Omental fat pad (tissue), 4 donors: ENCODE results near the gene IFNA8. TPM values are rescaled to one million over a fixed set of nuclear protein-coding genes. Genes with fewer than 3 reads are reported as not detected.
"Not testable (repeated sequence)": the region's sequence is repeated elsewhere in the genome, so short reads cannot be mapped to it uniquely, and the experiment has no call there.

Source experiments
- ATAC-seq: fragments of 150-250 bp; one replicate; pipeline ENCODE4 v1.9.1; 2016; ENCODE audit warnings: mild to moderate bottlenecking, moderate library complexity; ENCODE audit not compliant: low FRiP score
- DNase-seq: peaks from one replicate; pipeline ENCODE4 v3.0.0-alpha.2; 2019; ENCODE audit warnings: low spot score
- total RNA-seq, 4 donors: library from RNA; depleted of rRNA; stranded (reverse); fragments of >200 nt; gene quantifications; one replicate each; pipeline ENCODE4 v1.1.0, GENCODE V29; 2016
- TF ChIP-seq, protein P1 (sequence below), 3 donors: fragments of 450-650 bp; IDR thresholded peaks; one replicate each; pipeline ENCODE4 v1.5.1; 2016 to 2017; ENCODE audit warnings: antibody characterized with exemption in 3 of 3, mild to moderate bottlenecking in 3 of 3, moderate library complexity in 2 of 3

IFNA8 gene
- total RNA-seq: not detected

DNA sequence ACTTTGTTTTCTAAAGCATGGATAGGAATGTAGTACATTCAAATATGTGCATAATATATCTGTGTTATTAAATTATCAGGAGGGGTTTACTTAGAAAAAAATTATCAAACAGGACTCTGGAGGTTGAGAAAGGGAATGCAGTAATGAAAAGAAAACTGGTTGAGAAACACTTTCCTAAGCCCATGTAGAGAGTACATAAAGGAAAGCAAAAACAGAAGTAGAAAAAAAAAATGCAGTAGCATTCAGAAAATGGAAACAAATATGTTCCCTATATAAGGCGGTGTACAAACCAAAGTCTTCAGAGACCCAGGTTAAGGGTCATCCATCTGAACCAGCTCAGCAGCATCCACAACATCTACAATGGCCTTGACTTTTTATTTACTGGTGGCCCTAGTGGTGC is at the start of gene IFNA8:
Gene IFNA8, plus strand, starts transcription at position 301 of the 400 bp plus-strand sequence. Its CDS starts 60 bp downstream, at position 361.
- DNase-seq: no peak
- TF ChIP-seq, protein P1, sequence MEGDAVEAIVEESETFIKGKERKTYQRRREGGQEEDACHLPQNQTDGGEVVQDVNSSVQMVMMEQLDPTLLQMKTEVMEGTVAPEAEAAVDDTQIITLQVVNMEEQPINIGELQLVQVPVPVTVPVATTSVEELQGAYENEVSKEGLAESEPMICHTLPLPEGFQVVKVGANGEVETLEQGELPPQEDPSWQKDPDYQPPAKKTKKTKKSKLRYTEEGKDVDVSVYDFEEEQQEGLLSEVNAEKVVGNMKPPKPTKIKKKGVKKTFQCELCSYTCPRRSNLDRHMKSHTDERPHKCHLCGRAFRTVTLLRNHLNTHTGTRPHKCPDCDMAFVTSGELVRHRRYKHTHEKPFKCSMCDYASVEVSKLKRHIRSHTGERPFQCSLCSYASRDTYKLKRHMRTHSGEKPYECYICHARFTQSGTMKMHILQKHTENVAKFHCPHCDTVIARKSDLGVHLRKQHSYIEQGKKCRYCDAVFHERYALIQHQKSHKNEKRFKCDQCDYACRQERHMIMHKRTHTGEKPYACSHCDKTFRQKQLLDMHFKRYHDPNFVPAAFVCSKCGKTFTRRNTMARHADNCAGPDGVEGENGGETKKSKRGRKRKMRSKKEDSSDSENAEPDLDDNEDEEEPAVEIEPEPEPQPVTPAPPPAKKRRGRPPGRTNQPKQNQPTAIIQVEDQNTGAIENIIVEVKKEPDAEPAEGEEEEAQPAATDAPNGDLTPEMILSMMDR (IDR thresholded peaks at IDR 0.05): no peak
- no peak for ATAC-seq

DNA sequence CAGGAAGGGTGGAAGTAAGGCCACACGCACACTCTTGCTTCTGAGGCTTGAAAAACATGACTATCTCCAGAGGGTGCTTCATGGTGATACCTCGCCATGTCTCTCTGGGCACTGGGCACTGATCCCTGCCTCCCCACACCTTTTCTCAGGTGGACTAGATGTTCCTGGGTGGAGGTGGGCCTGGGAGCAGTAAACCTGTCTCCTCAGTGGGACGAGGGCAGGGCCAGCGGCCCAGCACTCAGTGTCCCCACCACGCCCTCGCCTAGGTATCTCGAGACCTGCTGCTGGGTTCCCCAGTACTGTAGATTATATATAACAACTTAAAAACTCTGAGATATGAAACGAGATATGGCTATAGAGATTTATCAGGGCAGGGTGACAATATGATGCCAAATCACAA is 46.6 kb upstream of the IFNA8 start:
- DNase-seq (no peak), ATAC-seq (no peak)
- TF ChIP-seq, protein P1 (IDR thresholded peaks at IDR 0.05): no peak

DNA sequence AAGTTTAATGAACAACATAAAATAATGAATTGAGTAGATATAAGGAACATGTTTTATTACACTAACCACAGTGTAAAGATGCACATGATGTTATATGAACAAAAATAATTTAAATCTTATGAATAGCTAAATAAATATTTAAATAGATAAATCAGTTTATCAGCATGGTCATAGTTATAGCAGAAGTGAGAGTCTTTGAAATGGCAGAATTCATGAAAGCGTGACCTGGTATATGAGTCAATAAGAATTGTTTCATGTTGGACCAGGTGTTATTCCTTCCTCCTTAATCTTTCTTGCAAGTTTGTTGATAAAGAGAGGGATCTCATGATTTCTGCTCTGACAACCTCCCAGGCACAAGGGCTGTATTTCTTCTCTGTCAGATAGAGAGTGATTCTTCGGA is 41.7 kb upstream of the IFNA8 start:
- not testable (repeated sequence) for ATAC-seq, DNase-seq

DNA sequence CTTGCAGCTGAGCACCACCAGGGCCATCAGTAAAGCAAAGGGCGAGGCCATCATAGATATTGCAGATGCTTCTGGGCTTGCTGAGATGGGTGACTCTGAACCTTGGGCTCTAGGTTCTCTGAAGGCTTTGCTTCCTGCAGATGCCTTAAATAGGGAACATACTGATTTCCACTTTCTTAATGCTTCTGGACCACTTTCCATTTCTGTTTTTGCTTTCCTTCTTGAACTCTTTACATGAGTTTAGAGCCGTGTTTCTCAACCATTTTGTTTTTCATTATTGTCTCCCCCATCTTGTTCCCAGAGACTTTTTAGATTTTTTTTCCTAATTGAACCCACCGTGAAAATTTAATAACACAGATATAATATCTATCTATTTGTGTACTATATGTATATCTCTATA is 41.0 kb upstream of the IFNA8 start, which contains the start of gene IFNA13:
Gene IFNA13, minus strand, starts transcription at position 101 of the 400 bp plus-strand sequence. Its CDS starts 47 bp downstream, at position 54.
- ATAC-seq (no peak), DNase-seq (no peak)
- TF ChIP-seq, protein P1 (IDR thresholded peaks at IDR 0.05): no peak

DNA sequence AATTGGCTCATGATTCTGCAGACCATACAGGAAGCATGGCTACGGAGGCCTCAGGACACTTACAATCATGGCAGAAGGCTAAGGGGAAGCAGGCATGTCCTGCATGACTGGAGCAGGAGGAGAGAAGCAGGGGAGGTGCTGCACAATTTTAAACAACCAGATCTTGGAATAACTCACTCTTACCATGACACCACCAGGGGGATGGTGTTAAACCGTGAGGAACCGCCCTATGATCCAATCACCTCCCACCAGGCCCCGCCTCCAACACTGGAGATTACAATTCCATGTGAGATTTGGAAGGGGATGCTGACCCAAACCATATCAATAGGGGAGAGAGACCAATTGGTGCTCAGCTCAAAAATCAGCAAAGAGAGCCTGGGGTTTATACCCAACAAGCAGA is 37.5 kb upstream of the IFNA8 start:
- not testable (repeated sequence) for ATAC-seq, DNase-seq

DNA sequence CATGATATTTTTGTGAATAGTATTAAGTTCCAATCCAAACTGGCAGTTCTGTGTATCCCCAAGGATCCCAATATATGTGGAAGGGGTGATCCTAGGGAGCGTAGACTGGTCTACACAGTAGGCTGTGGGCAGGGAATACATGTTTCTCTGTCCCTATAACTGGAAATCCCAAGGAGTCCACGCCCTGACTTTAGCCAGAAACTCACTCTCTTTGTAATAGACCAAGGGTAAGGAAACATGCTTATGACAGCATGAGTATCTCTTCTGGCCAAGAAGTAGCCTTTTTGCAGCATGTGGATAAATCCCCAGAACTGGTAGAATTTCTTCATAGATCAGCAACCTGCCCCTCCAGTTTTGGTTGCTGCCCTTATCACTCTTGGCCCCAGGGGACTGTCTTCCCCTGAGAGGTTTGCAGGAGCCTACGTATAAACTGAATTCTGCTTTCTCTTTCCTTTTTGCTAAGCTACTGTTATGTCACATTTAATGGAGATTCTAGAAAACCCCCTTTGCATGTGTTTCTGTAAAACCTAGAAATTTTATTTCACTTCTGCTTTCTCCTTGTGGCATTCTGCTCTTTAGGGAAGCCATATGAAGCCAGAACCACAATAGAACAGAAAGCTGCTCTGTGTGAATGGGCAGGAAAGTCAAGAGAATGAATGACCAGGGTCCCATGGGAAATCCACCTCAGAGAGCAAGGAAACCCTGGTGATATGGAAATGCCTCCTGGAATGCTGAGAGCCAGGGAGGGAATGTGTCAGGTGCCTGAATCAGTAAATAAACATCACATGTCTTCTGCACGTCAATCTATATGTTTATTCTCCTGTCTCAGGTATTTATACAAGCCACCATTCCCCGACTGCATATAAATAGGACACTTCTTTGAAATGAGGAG is 27.2 kb upstream of the IFNA8 start:
- ATAC-seq: no peak
- no peak for DNase-seq
- TF ChIP-seq, protein P1 (IDR thresholded peaks at IDR 0.05): no peak

DNA sequence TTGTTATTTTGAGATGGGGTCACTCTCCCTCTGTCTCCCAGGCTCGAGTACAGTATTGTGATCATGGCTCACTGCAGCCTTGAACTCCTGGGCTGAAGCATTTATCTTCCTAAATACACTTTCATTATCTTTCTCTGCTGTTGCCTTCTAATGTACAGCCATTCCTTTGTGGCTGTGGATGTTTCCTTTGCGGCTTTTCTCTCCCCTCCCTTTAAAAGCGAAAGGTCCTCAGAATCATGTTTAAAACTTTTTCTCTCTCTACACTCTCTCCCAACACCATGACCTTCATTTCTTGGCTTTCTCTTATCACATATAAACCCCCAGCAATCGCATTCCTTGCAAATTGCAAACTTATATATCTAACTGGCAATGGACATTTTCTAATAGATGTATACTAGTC is 25.3 kb upstream of the IFNA8 start:
- DNase-seq: no peak
- TF ChIP-seq, protein P1 (IDR thresholded peaks at IDR 0.05): no peak
- ATAC-seq: no peak

DNA sequence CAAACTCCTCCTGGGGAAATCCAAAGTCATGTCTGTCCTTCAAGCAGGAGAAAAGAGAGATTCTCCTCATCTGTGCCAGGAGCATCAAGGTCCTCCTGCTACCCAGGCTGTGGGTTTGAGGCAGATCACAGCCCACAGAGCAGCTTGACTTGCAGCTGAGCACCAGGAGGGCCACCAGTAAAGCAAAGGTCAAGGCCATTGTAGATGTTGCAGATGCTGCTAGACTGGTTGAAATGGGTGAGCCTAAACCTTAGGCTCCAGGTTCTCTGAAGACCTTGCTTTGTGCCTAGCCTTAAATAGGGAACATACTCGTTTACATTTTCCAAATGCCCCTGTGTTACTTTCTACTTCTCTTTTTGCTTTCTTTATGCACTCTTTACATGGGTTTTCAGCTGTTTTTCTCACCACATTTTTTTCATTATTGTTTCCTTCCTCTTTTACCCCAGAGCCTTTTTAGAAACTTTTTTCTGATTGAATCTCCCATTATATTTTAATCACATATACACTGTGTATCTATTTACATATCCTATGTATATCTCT is 23.7 kb upstream of the IFNA8 start, which contains the start of gene IFNA2:
Gene IFNA2, minus strand, starts transcription at position 268 of the 540 bp plus-strand sequence. Its CDS starts 69 bp downstream, at position 199.
- ATAC-seq (no peak), DNase-seq (no peak)

More for the DNA sequence above, 23.7 kb upstream of the IFNA8 start, which contains the start of gene IFNA2:
- TF ChIP-seq, protein P1 (IDR thresholded peaks at IDR 0.05): no peak
